ENCODE results near the gene DNMT3L.
A peak's percentile ranks its signal among the peaks of the same experiment; 100 is the strongest.
"Not testable (repeated sequence)": the region's sequence is repeated elsewhere in the genome, so short reads cannot be mapped to it uniquely, and the experiment has no call there.

DNMT3L gene

DNA sequence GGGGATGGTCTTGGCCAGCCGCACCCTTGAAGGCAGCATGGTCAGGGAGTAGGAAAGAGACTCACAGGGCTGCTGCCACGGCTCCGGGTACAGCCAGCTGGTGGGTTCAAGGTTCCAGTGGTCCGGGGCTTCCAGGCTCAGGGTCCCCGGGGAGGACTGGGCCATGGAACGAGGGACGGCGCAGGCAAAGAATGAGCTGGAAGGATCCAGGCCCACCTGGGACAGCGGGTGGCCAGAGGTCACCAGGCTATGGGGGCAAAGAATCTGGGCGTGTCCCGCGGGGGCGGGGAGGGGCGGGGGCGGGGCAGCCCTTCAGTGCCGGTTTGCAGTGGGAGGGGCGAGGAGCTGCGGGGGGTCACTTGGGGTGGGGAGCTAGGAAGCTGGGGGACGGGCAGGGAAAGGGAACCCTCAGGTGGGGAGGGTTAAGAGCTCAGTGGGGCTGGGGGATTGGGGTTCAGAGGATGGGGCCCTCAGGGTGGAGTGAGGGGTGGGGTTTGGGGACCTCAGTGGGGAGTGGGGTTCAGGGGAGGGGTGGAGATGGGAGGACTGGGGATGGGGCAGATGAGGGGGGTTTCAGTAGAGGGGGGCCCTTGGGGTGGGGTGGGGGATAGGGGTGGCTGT lies at the start of gene DNMT3L:
Gene DNMT3L, minus strand, starts transcription at position 223 of the 621 bp plus-strand sequence. CDS start 638 bp downstream, outside the sequence.
- no peak for DNase-seq (ENCODE audit: low spot score)

DNA sequence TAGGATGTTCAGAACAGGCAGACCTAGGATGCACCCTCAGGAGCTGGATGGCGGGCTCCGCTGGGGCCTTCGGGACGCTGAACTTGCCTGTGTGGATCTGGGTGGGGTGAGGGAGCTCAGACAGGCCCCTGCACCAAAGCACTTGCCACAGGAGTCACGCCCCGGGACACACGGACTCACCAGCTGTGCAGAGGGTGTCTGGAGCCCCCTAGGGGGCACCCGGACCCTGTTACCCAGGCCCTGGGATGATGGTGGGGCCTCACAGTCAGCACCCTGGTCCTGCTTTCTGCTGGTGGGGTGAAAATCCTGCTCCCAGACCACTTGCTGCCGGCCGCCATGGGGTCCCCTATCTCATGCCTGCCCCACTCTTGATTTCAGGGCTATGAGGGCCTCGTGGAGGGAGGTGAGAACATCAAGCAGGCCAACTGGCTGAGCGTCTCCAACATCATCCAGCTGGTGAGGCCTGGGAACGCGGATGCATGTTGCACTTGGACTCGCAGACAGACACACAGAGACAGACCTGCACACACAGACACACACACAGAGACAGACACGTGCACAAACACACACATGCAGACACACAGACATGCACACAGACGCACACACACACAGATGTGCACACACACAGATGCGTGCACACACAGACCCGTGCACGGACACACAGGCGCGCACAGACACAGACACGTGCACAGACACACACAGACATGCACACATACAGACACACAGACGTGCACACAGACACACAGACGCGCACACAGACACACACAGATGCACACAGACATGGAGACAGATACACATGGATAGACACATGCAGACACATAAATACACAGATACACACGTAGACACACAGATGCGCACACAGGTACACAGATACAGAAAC lies 49.2 kb upstream of the DNMT3L start:
- DNase-seq (ENCODE audit: low spot score) = no peak

DNA sequence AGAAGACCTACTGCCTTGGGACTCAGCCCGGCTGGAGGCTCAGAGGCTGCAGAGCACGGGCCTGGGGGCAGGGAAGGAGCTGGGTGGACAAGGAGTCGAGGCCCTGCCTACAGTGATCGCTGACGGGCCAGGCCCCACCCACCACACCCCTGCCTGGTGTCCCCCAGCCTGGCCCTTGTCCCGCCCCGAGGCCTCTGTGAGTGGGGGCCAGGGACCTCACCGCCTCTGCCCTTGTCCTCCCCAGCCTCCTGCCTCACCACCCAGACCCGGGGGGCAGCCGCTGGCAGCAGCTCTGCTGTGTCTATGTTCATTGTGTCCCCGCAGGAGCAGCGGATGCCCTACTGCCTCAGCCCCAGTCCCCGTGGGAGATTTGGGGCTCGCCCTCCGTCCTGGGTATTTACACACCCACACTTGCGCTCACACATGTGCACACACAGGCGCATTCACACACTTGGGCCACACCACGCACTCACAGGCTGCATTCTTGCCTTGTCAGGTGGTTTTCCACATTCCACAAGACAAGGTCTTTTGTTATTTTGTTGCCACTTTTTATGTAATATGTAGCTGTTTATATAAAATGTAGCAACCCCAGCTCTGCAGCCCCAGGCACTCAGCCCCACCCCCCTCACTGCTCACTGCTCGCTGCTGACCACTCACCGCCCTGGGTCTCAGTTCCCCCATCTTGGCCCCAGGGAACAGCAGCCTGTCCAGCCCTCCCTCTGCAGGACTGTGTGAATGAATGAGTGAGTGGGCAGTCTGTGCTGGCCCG lies 45.4 kb upstream of the DNMT3L start:
- DNase-seq (ENCODE audit: low spot score) = no peak

DNA sequence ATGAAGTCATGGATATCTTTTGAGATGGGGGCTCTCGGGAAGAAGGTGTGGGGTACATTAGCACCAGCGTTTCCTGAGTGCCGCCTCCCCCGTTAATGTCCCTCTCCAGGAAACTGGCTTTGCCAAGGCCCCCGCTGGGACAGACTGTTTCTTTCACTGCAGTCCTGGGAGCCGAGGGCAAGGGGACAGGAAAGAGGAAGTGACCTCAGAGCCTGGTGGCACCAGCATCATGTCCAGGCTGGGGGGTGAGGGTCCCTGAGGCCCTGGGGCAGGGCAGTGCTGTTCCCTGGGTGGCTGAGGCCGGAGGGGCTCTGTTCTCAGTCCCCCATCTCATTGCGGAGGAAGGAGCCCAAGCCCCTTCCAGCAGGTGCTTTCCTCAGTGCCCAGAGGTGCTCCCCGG lies 44.0 kb upstream of the DNMT3L start:
- DNase-seq (ENCODE audit: low spot score) = no peak

GRCh38 chr21:44304877-44305293 lies 43.2 kb upstream of the DNMT3L start:
- DNase-seq (ENCODE audit: low spot score) = peak; percentile 68

DNA sequence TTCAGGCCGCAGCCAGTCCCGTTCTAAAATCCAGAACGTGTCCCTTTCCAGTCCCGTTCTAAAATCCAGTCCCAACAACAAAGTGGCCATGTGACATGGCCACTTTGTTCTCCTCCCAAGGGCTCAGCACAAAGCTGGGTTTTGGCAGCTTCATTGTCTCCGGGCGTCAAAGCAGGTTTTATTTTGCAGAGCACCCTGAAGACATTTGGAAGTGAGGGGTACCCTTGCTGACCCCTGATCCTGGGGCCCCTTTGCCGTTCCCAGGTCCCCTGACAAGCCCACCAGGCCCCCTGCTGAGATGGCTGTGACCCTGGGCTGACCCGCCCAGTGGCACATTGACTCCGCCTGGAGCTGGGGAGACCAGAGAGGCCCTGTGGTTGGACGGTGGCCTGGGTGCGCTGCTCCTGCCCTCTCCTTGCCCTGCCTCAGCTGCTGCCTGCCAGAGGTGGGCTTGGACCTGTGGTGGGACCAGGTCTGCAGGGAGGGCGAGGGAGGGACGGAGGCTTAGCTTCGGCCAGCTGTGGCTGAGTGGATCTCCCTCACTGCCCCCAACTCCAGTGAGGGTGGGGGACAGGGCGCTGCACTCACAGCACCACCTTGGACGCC lies 42.4 kb upstream of the DNMT3L start:
- DNase-seq (ENCODE audit: low spot score) = no peak

DNA sequence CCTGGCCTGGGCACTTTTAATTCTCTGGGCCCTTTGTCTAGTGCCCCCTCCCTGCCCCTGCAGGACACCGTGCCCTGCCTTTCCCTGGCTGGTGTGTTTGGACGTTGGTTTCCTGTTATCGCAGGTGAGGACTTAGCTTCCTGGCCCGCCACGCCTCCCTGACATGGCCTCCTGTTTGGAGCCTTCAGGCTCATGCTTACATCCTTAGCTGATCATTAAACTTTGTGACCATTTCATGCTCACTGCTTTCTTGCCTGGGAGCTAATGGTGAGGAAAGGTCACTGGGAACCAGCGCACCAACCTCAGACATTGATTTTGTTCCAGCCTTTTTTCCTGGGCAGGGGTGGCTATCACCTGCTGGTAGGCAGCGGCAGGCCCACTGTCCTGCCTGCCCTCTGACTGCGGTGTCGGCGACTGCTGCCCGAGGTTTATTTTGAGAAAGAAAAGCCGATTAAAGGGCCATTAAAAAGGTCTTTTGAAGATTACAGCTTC lies 41.8 kb upstream of the DNMT3L start:
- no peak for DNase-seq (ENCODE audit: low spot score)

DNA sequence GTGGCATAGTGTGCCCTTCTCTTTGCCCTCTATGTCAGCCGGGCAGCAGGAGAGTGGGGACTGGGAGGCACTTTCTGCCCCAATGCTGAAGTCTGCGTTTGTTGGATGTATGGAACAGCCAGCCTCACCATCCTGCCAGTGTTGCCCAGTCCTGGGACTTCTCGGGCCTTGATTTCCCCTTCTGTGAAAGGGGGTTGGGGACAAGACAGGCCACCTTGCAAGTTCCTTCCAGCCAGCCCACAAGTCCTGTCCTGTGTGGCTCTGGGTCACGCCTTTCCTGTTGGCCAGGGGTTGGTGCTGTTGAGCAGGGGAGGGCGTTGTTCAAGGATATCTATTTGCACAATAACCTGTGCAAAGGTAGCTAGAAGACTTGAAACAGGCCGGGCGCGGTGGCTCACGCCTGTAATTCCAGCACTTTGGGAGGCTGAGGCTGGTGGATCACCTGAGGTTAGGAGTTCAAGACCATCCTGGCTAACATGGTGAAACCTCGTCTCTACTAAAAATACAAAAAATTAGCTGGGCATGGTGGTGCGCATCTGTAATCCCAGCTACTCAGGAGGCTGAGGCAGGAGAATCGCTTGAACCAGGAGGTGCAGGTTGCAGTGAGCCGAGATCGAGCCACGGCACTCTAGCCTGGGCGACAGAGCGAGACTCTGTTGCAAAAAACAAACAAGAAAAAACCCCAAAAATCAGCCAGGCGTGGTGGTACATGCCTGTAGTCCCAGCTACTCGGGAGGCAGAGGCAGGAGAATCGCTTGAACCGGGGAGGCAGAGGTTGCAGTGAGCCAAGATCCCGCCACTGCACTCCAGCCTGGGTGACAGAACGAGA lies 41.1 kb upstream of the DNMT3L start:
- DNase-seq (ENCODE audit: low spot score) = not testable (repeated sequence)

- DNase-seq (ENCODE audit: low spot score) = no peak
Measured at GRCh38 chr21:44301961-44302406, 40.3 kb upstream of the DNMT3L start.

- DNase-seq (ENCODE audit: low spot score) = no peak
Measured at GRCh38 chr21:44301141-44301540, 39.4 kb upstream of the DNMT3L start.

DNA sequence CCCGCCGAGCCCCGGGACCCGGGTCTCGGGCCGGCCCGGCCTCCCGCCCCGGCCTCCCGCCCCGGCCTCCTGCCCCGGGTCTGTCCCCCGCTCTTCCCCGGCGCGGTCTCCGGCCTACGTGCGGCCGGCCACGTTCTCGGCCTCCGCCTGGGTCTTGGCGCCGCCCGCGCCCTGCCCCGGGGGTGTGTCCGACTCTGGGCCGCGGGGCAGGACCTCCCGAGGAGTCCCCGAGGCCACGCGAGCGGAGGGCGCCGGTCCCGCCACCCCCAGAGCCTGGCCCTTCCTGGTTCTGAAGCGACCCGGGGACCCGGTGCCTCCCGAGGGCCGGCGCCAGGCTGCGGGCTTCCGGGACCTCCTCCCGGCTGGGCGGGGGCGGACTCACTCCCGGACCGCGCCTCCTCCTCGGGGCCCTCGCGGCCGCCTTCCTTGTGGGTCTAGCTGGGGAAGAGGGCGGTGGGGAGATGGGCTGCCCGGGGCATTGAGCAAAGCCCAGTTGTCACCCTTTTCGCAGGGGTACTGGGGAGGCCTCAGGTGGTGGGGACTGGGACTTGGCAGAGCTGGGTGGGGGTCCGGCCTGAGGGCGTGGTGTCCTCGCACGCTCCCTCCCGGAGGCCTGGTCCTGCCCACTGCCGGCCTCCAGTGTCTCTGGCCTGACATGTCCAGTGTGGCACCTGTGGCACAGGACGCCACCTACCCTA lies 38.7 kb upstream of the DNMT3L start:
- peak; percentile 87 for DNase-seq (ENCODE audit: low spot score)

DNA sequence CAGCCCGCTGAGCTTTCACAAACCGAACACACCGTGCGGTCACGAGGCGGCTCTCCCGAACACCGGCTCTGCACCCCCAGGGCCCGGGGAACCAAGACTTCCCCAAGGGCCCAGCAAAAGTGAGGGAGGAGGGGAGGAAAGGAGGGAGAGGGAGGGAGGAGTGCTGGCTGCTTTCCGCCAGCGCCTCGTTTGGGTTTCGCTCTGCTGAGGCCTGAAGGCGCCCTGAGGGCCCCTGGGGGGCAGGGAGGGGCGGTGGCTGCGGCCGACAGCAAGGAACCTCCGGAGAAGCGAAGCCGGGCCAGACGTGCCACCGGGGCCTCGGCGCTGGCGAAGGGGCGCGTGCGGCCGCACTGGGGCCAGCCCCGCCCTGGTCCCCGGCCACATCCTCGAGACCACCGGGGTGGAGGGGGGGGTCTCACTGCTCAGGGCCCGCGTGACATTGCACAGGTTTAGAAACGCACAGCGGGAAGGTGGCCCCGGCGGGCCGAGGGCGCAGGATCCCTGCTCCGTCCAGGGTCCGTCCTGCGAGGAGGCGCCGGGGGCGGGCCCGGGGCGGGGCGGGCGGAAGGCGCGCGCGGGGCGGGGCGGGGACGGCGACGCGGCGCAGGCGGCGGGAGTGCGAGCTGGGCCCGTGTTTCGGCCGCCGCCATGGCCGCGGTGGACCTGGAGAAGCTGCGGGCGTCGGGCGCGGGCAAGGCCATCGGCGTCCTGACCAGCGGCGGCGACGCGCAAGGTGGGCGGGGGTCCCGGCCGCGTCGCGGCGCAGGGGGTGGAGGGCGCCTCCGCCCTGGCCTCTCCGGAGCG lies 38.0 kb upstream of the DNMT3L start, which contains the start of gene PFKL:
Gene PFKL, plus strand, starts transcription at position 596 of the 804 bp plus-strand sequence. Its CDS starts 53 bp downstream, at position 649.
- peak; percentile 91 for DNase-seq (ENCODE audit: low spot score)

DNA sequence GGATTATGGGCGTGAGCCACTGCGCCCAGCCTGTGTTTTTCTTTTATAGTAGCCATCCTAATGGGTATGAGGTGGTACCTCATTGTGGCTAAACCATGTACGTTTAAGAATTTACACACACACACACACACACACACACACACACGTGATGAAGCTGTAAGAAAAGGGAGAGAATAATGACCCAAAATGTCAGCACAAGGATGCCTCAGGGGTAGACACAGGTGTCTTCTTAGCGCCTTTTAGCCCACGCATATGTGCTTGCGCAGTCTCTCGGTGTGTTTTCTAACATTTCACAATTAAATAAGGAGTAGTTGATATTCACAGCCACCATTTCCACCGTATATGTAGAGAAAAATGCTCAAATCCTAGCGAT lies 37.4 kb upstream of the DNMT3L start:
- DNase-seq (ENCODE audit: low spot score) = no peak

DNA sequence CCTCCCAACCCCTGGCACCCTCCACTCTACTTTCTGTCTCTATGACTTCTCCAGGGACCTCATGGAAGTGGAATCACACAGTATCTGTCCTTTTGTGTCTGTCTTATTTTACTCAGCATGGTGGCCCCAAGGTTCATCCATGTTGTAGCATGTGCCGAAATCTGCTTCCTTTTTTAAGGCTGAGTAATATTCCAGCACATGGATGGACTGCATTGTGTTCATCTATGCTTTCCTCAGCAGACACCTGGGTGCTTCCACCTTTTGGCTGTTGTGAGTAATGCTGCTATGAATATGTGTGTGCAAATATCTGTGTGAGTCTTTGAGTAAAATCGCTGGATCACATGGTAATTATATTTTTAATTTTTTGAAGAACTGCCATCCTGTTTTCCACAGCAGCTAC lies 36.6 kb upstream of the DNMT3L start:
- DNase-seq (ENCODE audit: low spot score) = no peak

DNA sequence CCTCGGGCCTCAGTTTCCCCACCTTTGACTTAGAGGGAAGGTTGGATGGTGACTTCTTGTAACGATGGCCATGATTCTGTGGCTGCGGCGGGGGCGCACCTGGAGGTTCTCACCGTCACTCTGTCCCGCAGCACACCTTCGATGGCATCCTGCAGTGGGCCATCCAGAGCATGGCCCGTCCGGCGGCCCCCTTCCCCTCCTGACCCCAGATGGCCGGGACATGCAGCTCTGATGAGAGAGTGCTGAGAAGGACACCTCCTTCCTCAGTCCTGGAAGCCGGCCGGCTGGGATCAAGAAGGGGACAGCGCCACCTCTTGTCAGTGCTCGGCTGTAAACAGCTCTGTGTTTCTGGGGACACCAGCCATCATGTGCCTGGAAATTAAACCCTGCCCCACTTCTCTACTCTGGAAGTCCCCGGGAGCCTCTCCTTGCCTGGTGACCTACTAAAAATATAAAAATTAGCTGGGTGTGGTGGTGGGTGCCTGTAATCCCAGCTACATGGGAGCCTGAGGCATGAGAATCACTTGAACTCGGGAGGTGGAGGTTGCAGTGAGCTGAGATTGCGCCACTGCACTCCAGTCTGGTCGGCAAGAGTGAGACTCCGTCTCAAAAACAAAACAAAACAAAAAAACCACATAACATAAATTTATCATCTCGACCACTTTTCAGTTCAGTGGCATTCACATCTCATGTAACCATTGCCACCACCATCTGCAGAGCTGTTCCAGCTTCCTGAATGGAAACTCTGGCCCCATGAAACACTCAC lies 36.0 kb upstream of the DNMT3L start:
- peak; percentile 95 for DNase-seq (ENCODE audit: low spot score)

- DNase-seq (ENCODE audit: low spot score) = no peak
Measured at GRCh38 chr21:44296916-44297315, 35.2 kb upstream of the DNMT3L start.

GRCh38 chr21:44296103-44296519 lies 34.4 kb upstream of the DNMT3L start:
- DNase-seq (ENCODE audit: low spot score) = no peak

DNA sequence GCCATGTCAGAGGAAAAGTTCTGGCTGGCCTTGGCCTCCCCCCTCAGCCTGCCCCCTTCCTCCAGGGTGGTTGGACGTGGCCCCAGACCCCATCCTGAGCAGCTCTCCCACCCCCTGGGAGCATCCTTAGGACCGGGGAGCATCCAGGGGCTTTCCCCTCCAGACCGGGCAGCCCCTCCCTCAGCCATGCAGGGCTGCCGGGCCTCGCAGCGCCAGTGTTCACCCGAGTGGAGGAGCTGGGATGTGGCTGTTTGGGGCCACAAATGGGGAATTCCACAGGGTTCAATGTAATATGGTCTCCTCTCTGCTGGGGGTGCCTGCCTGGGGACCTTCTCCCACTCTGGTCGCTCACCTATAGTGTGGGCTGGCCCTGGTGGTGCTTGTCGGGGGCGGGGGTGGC lies 33.9 kb upstream of the DNMT3L start:
- DNase-seq (ENCODE audit: low spot score) = no peak

DNA sequence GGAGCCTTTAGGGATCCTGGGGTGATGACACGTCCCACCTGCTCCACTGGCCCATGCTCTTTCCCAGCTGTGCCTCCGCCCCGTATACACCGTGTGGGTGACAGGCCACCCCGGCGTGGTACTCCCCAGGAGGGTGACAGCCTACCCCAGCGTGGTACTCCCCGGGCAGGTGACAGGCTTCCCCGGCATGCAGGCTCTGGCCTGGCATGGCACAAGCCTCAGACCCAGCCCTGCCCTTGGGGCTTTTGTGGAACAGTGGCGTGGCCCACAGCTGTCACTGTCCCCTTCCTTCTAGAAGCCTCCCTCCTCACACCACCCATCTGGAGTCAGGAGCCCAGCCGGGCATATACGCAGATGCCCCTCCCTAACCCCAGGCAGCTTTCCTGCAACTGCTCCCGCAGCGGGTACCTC lies 33.5 kb upstream of the DNMT3L start:
- no peak for DNase-seq (ENCODE audit: low spot score)

Data from AG08395 (cell line).